GM18909 (cell line): ENCODE data around the gene PTPRN2.

Source experiments
- ATAC-seq: cut with Tn5 transposase; IDR thresholded peaks from one replicate; pipeline ENCODE4 v1.9.1; 2021; ENCODE audit warnings: mild to moderate bottlenecking; ENCODE audit not compliant: unreplicated experiment, poor library complexity

Gene PTPRN2

GRCh38 chr7:158449942-158450341, 137.7 kb downstream of the PTPRN2 start:
- no peak for ATAC-seq

GRCh38 chr7:158449266-158449665, 138.4 kb downstream of the PTPRN2 start:
- no peak for ATAC-seq

GRCh38 chr7:158448430-158449100, 139.1 kb downstream of the PTPRN2 start:
- ATAC-seq: no peak

DNA sequence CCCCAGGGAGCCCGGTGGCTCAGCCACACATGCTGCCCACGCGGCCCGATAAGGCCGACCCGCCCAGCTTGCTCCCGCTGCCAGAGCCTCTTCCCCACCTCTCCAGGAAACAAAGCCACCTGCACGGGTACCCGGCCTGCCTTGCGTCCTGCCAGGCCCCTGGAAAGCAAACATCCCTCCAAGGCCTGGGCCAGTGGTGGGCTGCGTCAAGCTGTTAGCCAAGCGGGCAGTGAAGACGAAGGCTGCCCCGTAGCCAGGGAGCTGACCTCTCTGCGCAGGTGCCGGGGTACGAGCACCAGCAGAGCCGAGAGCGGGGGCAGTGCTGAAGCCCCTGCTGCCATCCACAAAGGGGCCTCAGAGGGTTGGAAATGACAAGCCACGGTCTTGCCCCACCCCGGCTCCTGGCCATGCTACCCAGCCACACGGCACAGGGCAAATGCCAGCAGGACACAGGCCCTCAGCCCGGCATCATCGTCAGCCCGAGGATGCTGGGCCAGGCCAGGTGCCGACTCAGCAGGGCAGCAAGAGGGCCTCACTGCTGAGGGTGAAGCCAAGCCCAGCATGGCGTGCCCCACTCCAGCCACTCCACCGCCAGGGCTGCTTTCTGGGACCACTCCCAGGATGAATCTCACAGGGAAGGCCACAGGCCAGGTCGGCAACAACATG, 140.0 kb downstream of the PTPRN2 start:
- ATAC-seq: no peak

DNA sequence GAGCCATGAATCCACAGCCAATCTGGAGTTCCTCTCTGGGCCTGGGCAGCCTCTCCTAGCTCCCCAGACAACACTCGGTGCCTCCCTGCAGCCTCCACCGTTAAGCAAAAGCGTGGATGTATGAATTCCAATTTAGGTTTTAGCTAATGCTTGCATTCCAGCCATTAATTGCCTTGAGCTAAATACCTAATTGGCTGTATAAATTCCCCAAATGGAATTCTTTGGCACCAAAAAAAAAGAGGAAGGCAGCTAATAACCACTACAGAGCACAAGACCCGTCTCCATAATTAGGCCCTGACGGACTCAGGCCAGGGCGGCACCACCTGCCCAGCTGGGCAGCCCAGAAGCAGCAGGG, 140.5 kb downstream of the PTPRN2 start:
- ATAC-seq: no peak

DNA sequence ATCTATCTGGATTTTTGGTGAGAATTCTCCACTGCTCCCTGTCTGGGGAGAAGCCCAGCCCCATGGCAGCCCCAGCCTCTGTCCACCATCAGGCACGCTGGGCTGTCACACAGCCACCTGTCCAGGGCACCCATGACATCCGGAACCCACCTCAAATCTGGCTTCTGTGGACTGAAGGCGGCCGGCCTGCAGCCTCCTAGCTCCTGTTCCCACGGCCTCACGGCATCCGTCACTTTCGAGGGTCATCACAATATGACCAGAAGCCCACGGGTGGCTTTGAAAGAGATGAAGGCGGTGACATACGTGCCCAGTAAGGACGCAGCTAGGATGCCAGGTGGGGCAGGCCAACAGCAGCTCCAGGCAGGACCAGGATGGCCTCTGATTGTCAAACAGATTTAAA, 140.9 kb downstream of the PTPRN2 start:
- ATAC-seq: no peak

DNA sequence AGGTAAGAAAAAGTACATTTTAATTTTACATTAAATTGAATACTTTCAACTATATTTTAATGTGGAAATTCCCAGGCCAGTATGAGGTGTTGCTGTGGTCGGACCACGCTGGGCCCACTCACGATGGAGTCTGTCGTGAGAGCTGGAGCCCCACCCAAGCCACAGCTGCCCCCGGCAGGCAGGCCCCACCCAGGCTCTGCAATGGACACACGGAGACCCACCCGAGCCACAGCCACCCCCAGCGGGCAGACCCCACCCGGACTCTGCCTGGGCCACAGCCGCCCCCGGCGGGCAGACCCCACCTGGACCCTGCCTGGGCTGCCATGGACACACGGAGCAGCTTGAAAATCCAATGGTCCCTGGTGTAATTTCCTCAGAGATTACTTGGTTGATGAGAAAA, 141.3 kb downstream of the PTPRN2 start:
- ATAC-seq: no peak

GRCh38 chr7:158445421-158446175, 142.0 kb downstream of the PTPRN2 start:
- no peak for ATAC-seq

DNA sequence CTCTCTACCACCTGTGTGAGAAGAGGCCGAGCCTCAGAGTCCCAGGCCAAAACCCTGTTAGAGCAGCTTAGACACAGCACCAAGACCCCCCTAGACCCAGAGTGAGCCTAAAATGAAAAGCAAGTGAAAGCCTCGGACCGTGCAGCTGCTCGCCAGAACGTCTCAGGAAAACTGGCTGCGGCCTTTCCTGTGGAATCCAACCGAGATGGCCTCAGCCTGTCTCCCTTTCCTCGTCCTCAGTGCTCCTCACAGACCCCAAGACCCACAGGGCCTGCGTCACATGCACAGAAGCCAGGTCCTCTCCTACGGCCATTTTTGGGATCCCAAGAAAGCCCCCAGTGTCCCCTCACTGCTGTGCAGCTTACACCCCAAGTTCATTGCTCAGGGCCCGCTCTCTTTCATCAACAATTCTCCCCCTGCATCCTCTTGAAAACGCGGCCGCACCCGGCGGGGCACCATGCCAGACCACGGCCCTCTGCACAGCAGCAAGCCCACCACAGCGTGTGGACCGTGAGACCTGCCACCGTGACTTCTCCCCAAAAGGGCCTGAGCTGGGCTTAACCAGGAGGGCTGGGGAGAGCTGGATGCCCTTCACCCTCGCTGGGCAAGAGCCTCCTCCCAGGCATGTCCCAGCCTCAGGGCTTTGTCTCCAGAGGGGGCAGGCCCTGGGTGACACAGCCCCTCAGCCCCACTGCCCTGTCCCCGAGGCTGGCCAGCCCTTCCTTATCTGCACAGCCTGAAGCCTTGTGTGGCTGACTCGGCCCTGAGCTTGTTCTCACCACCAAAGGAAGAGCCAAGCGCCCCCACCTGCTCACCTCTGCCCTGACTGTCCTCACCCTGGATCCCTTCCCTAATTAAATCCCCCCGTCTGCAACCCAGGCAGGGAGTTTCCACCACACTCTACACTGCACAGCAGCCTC, 142.9 kb downstream of the PTPRN2 start:
- no peak for ATAC-seq

DNA sequence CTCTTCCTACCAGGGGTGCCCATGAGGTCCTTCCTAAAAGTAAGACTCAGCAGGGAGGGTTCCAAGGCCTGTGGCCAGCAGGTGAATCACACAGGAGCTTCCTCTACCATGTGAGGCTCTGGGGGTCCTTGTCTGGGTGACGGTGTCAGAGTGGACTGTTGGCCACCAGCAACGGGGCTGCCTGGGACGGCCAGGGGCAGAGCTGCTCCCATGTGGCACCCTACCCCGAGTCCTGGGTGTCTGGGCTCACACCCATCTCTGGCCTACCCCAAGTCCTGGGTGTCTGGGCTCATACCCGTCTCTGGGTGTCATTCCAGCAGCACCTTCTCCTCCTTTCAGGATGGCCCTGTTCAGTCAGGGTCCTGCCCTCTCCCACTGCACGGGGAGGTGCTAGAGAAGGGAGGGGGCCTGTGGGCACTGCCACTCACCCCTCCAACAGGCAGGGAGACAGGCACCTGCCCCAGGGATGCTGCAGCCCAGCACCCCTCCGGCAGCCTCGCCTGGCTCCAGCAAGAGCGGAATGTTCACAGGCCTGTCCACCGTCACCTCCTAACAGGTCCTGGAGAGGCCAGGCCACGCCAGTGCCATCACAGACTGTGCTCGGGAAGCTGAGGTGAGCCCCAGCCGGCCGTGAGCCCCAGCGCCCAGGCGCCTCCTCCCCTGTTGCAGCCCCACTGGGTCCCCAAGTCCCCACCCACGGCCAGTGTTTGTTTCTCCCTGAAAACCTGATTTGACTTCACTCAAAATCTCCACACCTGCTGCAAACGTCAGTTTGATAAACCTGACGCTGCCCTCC, 143.7 kb downstream of the PTPRN2 start:
- no peak for ATAC-seq

DNA sequence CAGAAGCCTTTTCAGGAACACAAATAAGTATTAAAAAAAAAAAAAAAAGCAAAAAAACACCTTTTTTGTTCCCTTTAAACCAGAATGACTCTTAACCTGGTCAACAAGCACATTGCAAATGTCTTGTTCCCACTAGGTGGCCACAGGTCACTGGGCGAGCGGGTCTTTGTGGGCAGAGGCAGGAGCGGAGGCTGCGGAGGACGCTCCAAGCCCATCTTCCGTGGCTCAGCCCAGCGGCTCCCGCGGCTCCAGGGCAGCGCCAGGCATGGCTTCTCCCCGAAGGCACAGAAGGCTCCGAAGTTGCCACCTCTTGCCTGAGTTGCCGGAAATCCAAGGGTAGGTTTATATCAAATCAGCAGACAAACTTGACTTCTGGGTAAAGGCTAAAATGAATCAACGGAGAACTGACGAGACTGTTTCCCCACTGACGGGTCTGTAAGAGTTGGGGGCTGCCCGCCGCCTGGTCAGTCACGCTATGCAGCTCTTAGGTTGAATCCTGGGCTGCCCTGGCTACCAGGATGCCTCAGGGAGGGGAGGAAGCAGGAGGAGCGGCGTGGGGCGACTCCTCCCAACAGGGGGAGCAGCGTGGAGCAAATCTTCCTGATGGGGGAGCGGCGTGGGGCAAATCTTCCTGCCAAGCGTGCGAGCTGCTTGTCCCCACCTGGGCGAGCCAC, 144.5 kb downstream of the PTPRN2 start:
- ATAC-seq: no peak

DNA sequence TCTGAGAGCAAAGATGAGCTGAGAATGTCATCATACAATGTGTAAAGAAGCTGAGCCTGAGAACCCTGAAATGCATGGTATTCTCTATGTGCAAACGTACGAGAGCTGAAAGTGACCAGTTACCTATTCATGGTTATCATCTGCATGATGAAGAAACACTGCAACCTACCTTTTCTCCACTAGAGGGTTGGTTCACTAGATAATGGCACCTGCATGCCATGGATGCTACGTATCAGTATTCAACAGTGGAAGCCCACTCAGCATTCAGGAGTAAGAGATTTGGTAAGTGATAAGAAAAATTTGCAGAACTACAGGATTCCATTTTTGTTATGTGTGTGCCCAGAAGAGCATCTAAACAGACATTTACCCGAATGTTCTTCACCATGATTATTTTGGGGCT, 145.4 kb downstream of the PTPRN2 start:
- ATAC-seq: no peak

GRCh38 chr7:158439035-158439434, 148.6 kb downstream of the PTPRN2 start:
- no peak for ATAC-seq

DNA sequence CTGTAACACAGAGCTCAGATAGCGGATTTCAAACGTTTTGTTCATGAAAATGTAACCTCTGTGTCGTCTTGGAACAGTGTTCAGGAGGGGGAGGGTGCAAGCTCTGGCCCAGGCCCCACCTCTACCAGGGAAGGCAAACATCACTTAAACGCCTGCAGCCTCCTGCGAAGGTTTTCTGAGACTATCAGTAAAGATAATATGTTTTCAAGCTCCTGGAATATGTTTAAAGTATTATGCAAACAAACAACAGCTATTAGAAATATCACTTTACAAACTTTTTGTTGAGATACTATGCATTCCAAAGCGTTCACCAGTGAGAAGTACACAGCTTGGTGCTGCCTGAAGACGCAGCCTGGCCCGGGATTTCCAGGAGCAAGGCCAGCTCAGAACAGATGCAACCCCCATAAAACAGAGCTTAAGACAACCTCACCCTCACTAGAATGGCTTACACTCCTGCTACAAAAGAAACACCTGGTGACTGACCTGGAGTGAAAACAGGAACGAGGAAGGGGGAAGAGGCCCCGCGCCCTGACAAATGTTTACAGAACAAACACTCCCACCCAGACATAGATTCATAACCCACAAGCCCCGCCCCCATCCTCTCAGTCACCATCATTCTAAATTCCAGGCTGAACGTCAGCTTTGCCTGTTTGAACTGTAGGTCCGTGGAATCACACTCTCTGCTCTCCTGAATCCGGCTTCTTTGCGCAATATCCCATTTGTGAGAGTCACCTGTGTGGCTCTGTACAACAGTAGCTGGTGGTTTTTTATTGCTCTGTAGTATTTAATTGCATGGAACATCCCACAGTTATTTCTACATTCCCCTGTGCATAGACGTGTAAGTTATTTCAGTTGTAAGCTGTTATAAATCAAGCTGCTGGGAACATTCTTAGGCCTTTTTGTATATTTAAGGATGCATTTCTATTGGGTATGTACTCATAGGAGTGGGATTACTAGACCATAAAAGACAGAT, 155.0 kb downstream of the PTPRN2 start:
- no peak for ATAC-seq

GRCh38 chr7:158431941-158432347, 155.7 kb downstream of the PTPRN2 start:
- no peak for ATAC-seq

DNA sequence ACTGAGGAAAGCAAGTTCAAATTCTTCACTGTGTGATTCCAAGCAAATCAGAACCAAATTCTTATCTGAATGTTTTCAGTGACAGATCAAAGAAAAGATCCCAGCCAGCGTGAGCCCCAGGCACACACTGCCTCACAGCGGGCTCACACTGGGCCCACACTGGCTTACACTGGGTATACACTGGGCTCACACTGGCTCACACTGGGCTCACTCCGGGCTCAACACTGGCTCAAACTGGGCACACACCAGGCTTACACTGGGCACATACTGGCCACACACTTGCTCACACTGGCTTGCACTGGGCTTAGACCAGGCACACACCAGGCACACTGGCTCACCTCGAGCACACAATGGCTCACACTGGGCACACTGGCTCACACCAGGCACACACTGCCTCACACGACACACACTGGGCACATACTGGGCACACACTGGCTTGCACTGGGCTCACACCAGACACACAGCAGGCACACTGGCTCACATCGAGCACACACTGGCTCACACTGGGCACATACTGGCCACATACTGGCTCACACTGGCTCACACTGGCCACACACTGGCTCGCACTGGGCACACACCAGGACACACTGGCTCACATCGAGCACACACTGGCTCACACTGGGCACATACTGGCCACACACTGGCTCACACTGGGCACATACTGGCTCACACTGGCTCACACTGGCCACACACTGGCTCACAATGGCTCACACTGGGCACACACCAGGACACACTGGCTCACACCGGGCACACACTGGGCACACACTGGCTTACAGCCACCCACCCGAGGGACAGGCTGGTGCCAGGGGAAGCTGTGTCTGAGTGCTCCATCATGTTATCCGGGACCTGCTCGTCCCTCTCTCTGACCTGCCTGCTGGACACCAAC, 156.3 kb downstream of the PTPRN2 start:
- no peak for ATAC-seq
